HG03354 (cell line): ENCODE measurements around the gene AHDC1.

ENCODE experiments used
- ATAC-seq: cut with Tn5 transposase; IDR thresholded peaks from one replicate; pipeline ENCODE4 v1.9.1; 2021; ENCODE audit warnings: mild to moderate bottlenecking; ENCODE audit not compliant: unreplicated experiment, poor library complexity, severe bottlenecking

The AHDC1 gene

GRCh38 chr1:27568300-27569087 is 35.5 kb downstream of the AHDC1 start:
- ATAC-seq: peak; percentile 87

DNA sequence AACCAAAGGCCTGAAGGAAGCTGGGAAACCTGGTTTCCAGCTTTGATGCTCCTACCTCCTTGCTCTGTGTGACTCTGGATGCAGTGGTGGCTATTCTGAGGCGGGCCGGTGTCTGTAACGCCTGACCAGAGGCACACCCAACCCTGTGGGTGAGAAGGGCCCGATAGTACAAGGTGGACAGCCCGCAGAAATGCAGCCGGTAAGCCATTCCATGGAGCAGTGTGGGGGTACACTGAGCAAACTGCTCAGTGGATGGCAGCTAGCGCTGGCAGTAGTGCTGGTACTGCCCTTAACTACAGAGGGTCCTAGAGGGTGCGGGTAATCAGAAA is 36.0 kb downstream of the AHDC1 start:
- ATAC-seq: peak; percentile 13

DNA sequence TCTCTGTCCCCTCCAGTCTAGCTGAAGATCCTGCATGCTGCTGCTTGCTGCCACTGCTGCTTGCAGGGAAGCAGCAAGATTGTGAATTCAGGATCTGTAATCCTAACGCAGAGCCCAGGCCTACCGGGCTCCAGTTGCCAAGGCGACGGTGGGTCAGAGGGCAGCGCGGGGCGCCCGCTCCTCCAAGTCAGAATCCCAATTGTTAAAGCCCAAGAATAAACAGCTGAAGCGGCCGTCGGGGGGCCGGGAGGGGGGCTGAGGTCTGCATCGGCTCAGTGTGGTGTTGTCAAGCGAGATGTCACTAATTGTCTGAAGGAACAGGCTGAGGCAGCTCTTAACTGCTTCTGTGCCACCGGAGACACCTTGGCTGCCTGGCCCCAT is 36.8 kb downstream of the AHDC1 start:
- no peak for ATAC-seq

- ATAC-seq: no peak
These were observed 37.3 kb downstream of the AHDC1 start for GRCh38 chr1:27566462-27567145.

- no peak for ATAC-seq
These were observed 39.0 kb downstream of the AHDC1 start for GRCh38 chr1:27564710-27565649.

DNA sequence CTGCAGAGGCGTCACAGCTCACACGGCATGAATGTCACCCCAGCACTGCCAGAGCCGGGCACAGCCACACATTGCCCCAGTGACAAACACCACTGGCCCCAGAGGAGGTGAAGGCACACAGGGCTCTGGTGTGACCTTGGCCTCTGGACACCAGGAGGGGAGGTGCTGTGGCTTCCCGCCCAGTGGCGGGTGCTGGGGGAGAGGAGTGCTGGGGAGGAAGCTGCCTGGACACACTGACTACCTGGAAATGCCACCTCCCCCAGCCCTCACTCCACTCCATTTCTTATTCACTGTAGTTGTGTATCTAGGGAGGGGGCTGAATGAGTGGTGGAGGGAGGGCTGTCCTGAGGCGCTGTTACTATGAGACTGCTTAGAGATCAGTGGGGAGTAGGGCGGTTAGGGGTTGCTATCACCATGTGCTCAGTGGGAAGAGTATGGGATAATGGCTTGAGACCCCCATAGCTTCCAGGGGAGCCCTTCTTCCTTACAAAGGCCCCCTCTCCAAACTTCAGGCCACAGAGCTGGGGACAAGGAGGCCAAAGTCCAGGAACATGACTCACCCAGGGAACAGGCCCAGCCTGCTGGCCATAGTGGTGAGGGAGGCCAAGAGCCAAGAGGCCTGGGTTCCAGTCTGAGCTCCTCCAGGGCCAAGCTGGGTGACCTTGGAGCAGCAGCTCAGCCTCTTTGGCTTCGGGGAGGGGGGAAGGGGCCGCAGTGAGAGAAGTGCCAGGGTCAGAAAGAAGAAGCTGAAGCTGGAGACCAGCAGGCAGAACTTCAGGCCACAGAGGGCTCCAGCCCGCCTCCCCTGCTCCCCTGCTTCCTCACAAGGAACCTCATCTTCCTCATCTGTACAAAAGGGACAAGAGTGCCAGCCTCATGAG is 40.1 kb downstream of the AHDC1 start:
- ATAC-seq: no peak

- no peak for ATAC-seq
These were observed 40.7 kb downstream of the AHDC1 start for GRCh38 chr1:27563341-27563590.

GRCh38 chr1:27562534-27563340 is 41.2 kb downstream of the AHDC1 start:
- no peak for ATAC-seq

DNA sequence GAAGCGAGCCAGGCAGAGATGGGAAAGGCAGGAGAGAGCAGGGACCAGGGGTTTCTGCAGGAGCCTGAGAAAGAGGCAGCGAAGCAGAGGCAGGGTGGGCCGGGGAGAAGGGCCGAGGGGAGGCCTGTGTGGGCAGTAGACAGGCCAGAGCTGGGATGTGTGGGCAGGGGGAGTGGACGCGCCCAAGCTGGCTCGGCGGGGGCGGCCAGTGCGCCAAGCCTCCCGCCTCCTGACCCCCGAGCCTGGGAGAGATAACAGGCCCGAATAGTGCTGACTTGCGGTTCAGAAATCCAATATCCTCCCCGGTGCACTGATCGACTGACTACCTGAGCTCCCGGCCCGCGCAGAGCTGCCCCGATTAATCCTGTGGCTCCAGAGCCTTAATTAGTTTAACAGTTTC is 41.9 kb downstream of the AHDC1 start:
- no peak for ATAC-seq

DNA sequence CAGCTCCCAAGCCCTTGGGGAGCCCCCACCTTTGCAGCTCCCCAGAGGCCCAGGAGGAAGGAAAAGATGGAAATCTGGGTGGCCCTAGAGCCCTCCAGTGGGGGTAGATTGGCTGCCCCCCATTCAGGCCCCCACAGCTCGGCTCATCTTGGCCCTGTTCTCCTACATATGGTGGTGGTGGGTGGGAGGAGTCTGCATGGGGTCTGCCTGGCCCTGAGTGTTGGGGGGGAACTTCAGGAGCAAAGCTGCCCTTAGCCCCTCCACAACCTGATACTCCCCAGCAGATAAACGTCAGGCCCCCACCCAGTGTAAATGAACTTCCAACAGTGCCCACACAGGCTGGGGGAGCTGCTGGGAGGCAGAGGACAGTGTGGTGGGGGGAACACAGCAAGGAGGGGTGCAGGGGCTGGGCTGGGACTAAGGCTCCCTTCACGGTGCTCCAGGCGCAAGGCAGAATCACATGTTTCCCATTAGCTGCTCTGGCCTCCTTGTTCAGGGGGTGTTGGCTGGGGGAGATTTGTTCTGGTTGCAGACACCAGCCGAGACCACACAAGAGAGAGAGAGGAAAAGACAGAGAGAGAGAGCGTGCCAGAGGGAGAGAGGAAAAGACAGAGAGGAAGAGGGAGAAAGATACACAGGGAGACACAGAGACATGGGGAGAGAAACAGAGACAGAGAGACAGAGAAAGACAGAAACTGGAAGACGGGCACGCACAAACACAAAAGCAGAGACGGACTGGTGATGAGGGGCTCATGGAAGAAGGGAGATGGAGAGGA is 42.6 kb downstream of the AHDC1 start:
- ATAC-seq: no peak

DNA sequence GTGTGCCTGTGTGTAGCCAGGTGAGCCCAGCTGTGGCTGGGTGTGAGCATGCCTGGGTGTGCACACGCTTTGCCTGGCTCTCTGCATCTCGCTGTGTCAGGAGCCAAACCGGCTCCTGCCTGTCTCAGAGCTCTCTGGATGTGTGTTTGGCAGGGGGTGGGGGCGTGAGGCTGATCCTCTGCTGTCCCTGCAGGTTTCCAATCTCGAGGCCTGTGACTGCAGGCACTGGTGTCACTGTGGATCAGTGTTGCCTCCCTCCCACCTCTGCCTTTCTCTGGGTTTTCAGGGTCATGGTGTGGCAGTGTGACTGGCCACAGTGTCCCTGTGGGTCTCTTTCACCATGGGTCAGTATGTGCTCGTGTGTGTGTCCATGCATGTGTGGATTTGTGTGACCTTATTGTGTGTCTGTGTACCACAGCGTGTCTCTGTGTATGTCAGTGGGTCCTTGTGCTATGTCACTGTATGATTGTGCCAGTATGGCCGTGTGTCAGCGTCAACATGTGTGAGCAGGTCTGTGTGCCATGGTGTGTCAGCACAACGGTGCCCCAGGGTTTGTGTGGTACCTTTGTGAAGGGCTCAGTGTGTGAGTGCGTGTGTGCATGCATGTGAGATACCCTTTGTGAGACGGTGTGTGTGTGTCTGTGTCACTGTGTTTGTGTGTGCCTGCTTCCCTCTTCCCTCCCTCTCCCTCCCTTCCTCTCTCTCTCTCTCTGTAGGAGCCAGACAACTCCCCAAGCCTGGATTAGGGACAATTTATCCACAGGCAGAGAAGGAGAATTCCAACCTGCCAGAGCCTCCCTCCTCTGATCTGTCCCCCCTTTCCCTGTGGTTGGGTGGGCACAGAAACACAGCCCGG is 43.4 kb downstream of the AHDC1 start:
- no peak for ATAC-seq

DNA sequence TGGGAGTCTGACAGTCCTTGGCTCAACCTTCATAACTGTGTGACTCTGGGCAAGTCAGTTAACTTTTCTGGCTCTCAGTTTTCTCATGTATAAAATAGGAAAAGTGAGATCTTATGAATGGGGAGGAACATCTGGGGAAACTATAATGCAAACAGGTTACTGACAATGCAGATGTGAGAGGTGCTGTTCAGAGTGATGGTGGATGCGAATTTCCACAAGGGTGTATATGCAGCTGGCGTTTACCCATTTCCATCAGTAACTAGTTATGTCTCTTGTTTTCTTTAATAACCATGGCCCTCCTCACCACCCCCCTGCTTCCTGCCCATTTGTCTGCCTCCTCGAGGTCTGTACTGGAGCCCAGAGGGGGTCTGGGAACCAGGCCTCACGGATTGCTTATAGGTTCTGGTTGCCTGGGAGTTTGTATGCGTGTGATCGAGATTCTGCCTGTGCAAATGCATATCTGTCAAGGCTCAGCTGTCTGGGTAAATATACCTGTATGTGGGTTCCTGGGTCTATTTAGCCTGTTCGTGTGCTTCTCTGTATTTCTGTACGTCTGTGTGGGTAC is 44.4 kb downstream of the AHDC1 start:
- ATAC-seq: no peak

GRCh38 chr1:27557596-27558340 is 46.2 kb downstream of the AHDC1 start:
- no peak for ATAC-seq

DNA sequence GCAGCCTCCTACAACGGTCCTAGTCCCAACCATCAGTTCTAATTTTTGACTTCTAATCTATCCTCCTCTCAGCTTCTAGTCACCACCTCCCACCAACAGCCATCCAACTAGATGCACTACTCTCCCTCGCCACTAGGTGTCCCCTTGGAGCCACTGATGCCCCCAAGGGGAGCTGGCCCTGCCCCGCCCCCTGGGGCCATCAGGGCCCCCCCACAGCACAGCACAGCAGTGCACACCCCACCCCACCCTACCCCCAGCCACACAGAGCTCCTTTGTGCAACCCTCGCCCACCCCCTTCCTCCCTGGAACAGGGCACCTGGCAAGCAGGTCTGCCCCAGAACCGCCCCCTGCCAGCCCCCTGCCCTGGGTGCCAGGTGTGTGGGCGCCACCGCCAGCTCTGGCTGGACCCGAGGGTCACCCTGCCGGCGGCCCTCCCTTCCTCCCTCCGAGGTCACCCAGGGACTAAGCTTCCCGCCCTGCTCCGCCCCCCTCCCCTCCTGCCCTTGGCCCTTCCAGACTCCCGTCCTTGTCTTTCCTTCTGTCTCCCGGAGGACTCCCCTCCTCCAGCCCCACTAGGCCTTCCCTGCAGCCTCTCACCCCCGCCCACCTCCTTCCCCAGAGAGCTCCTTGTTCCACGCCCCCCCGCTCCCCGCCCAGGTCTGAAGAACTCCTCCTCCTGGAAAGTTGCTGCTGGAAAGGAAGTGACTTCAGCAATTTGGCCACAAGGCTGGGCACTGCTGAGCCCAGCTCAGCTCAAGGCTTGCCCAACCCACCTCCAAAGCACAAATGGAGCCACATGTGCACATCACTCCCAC is 47.0 kb downstream of the AHDC1 start:
- ATAC-seq: no peak

- ATAC-seq: no peak
These were observed 47.5 kb downstream of the AHDC1 start for GRCh38 chr1:27556435-27556780.
